ENCODE results near the gene KRI1.

GRCh38 chr19:10553087-10553667 is 12.6 kb downstream of the KRI1 start:
- no peak for TF ChIP-seq GATA2 (IDR thresholded peaks at IDR 0.05; ENCODE audit: low read depth, low read length)
- TF ChIP-seq GATA3 (IDR thresholded peaks at IDR 0.05; ENCODE audit: low read depth, low read length): no peak
